Pancreas (tissue), 10 donors: ENCODE data around the gene LHFPL3. TPM values are rescaled to one million over a fixed set of nuclear protein-coding genes. Genes with fewer than 3 reads are reported as not detected.

ENCODE experiments used
- ATAC-seq, 4 donors: fragments of 200-7000 bp; cut with Tn5 transposase; one replicate each; pipeline versions ENCODE4 v1.8.0 to v1.9.1; 2020; ENCODE audit warnings: mild to moderate bottlenecking in 4 of 4, moderate library complexity in 4 of 4
- DNase-seq, 6 donors: peaks; one replicate each; pipeline ENCODE4 v3.0.0-alpha.2; 2020
- FAIRE-seq: peaks from 2 replicates; lab custom pipeline; 2012; peaks lifted over from hg19 to GRCh38; lab: Jason Lieb, UNC
- H3K27ac ChIP-seq, 4 donors: fragments of 200-600 bp; sonication (generic); 1 replicate in 3 of 4; 2 replicates in 1 of 4; pipeline versions ENCODE4 v1.5.0 to v1.8.0; 2020
- H3K27me3 ChIP-seq, 4 donors: fragments of 200-600 bp; one replicate each; pipeline ENCODE4 v1.8.0; 2021
- H3K36me3 ChIP-seq, 3 donors: fragments of 200-600 bp; sonication (generic) in 1 of 3; one replicate each; pipeline versions ENCODE4 v1.5.0 to v1.8.0; 2020 to 2021
- H3K4me1 ChIP-seq, 3 donors: fragments of 200-600 bp; one replicate each; pipeline ENCODE4 v1.8.0; 2021
- H3K4me3 ChIP-seq, 4 donors: fragments of 200-600 bp; sonication (generic) in 2 of 4; one replicate each; pipeline versions ENCODE4 v1.5.0 to v1.8.0; 2020 to 2021
- H3K9me3 ChIP-seq, 4 donors: fragments of 200-600 bp; one replicate each; pipeline ENCODE4 v1.8.0; 2021
- WGBS, 2 donors: extraction: QIAGEN DNeasy Blood & Tissue Kit; methylation state at CpG; one replicate each; pipeline ENCODE4 v1.1.7; 2013; 5-methylcytosine and 5-hydroxymethylcytosine counted together
- intact Hi-C, 3 donors: fragments of 100-400 bp; cut with DNase I; formaldehyde crosslinking; loops; one replicate each; pipeline versions ENCODE4 v1.11.1 to v1.14.2; 2022
- polyA plus RNA-seq, 2 donors: library from polyadenylated mRNA; stranded (reverse); fragments of 200-250 nt; gene quantifications; one replicate each; pipeline ENCODE4 v1.2.3, GENCODE V29; 2013
- total RNA-seq, 6 donors: library from RNA; stranded (reverse); fragmentation: NEBNext Ultra II Directional in 4 of 6; extraction: Animal tissue kit (Norgen Biotek cat#: 25700) in 4 of 6; gene quantifications; one replicate each; pipeline versions ENCODE4 v1.2.1 to v1.2.4, GENCODE V29; 2021 to 2023
- TF ChIP-seq, protein P1 (sequence below), 4 donors: fragments of 200-600 bp; sonication (generic) in 3 of 4; IDR thresholded peaks; one replicate each; pipeline versions ENCODE4 v1.5.0 to v1.8.0; 2021; ENCODE audit warnings: antibody characterized with exemption in 4 of 4
- donor health status: healthy with polysubstance abuse.
- donor health status: DM: no; HTN: no; CAD: no; lungs with moderate emphysema.
- donor health status: DM: no; HTN: no; CAD: no.
- donor health status: control.
- donor health status: control.
- donor health status: Bipolar disorder and iron deficiency.
- donor health status: DM: yes; HTN: yes; CAD: no.
- donor health status: DM: no; HTN: no; CAD: no.
- donor health status: DM: no; HTN: no; CAD: no.
- donor health status: DM: yes; HTN: yes; CAD: no.

Gene LHFPL3
- total and polyA plus RNA-seq, 8 donors, result not detected

DNA sequence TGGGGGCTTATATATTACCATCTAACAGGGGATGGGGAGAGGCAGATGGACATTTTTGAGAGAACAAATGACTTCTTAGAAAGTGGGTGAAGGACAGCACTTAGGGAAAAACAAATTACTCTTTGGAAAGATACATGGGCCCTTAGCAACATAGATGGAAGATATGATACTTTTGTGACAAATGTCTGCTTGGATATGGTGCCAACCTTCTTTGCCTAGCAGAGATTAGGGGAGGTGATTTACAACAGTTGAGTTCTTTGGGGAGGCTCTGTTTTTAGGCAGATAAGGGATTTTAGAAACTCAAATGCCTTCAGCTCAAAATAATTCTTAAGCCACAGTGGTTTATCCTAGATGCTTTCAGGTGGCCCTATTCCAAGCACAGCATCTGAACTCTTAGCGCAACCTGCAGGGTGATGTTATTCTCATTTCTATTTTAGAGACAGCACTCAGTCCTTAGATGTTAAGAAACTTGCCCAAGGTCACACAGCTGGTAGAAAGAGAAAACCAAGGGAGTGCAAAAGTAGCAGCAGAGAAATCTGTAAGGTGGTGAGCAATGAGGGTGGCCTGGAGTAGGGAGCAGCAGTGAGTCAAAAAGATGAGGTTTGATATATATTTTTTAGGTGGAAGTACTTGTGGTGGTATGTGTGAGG is 610.5 kb downstream of the LHFPL3 start:
- Histone ChIP-seq H3K27ac (peak overlapping the region in 1 of 4 donors; percentile 56), H3K27me3 (no peaks in the 10 kb centered on the region), H3K4me1 (peaks cover 0 to 10% (median 9%) of the 10 kb centered on the region in 3 donors), H3K36me3 (no peaks in the 10 kb centered on the region), H3K4me3 (no peak overlapping the region), H3K9me3 (no peaks in the 10 kb centered on the region)
- FAIRE-seq, result no peak
- TF ChIP-seq, protein P1, sequence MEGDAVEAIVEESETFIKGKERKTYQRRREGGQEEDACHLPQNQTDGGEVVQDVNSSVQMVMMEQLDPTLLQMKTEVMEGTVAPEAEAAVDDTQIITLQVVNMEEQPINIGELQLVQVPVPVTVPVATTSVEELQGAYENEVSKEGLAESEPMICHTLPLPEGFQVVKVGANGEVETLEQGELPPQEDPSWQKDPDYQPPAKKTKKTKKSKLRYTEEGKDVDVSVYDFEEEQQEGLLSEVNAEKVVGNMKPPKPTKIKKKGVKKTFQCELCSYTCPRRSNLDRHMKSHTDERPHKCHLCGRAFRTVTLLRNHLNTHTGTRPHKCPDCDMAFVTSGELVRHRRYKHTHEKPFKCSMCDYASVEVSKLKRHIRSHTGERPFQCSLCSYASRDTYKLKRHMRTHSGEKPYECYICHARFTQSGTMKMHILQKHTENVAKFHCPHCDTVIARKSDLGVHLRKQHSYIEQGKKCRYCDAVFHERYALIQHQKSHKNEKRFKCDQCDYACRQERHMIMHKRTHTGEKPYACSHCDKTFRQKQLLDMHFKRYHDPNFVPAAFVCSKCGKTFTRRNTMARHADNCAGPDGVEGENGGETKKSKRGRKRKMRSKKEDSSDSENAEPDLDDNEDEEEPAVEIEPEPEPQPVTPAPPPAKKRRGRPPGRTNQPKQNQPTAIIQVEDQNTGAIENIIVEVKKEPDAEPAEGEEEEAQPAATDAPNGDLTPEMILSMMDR (IDR thresholded peaks at IDR 0.05), result no peak
- intact Hi-C loops, result no loop called here
- ATAC-seq, result no peak
- 91 to 97% methylated on average over 1 of the region's 1 CpG for WGBS, 2 donors
- no peak for DNase-seq

DNA sequence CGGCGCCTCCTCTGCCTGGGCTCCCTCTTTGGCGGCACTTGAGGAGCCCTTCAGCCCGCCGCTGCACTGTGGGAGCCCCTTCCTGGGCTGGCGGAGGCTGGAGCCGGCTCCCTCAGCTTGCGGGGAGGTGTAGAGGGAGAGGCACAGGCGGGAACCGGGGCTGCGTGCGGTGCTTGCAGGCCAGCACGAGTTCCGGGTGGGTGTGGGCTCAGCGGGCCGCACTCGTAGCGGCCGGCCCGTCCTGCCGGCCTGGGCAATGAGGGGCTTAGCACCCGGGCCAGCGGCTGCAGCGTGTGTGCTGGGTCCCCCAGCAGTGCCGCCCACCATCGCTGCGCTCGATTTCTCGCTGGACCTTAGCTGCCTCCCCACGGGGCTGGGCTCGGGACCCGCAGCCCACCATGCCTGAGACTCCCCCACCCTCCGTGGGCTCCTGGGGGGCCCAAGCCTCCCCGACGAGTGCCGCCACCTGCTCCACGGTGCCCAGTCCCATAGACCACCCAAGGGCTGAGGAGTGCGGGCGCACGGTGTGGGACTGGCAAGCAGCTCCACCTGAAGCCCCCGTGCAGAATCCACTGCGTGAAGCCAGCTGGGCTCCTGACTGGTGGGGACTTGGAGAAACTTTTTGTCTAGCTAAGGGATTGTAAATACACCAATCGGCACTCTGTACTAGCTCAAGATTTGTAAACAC is 611.8 kb downstream of the LHFPL3 start:
- no peak for ATAC-seq
- DNase-seq, result peak in 2 of 6 donors; percentile 40 to 70
- TF ChIP-seq, protein P1 (IDR thresholded peaks at IDR 0.05), result no peak
- no peaks in the 10 kb centered on the region for H3K36me3 ChIP-seq
- H3K4me3 ChIP-seq, result no peak overlapping the region
- H3K27me3 ChIP-seq, result no peaks in the 10 kb centered on the region
- intact Hi-C loops, result no loop called here
- peaks cover 10 to 20% (median 20%) of the 10 kb centered on the region in 3 donors for H3K4me1 ChIP-seq
- peak overlapping the region; percentile 33 to 56 (median 42) for H3K27ac ChIP-seq
- H3K9me3 ChIP-seq, result no peaks in the 10 kb centered on the region
- no peak for FAIRE-seq
- WGBS, 2 donors, result 83 to 85% methylated on average over 42 to 43 of the region's 43 CpGs

DNA sequence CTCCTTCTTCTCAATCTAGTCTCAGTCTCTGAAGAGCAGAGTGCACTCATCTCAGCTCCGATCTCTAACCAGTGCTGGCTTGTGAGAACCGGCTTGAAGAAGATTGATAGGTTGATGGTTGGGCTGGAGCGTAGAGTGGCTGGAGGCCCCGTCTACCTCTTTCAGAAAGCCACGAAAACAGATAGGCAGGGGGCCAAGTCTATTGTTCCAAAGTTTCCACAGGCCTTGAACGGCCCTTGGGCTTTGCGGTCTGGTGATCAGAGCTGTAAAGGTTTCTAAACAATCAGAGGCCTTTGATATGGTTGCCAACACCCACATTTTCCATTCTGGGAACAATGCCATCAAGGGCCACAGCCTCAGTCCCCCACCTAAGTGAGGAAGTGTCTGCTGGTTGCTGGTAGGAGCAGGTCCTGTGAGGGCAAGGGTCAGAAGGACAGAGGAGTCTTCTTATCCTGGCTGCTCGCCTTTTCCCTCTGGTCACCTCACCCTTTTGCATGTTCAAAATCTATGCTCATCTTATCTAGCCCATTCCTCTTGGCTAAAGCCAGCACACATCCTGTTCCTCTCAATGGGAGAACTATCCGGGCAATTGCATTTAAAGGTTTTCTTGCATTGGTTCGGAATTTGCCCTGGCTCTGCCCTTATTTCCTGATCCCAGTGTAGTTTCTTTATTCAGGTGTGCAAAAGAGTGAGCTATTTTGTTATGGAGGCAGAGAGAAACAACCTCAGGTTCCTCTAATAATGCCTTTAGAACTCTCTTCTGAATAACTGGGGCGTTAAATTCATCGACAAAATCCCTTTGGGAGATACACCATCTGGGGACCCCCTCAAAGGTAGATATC is 615.3 kb downstream of the LHFPL3 start:
- intact Hi-C loops, result no loop called here
- TF ChIP-seq, protein P1 (IDR thresholded peaks at IDR 0.05), result no peak
- H3K36me3 ChIP-seq, result no peaks in the 10 kb centered on the region
- H3K4me1 ChIP-seq, result peaks cover 10 to 27% (median 25%) of the 10 kb centered on the region in 3 donors
- 13 to 14% methylated on average over 12 of the region's 12 CpGs for WGBS, 2 donors
- H3K4me3 ChIP-seq, result peak overlapping the region in 1 of 4 donors; percentile 5
- no peaks in the 10 kb centered on the region for H3K27me3 ChIP-seq
- ATAC-seq (peak; percentile 67 to 83 (median 77)), DNase-seq (peak; percentile 64 to 94 (median 78)), FAIRE-seq (no peak)
- H3K27ac ChIP-seq, result peak overlapping the region; percentile 72 to 96 (median 84)
- H3K9me3 ChIP-seq, result no peaks in the 10 kb centered on the region

DNA sequence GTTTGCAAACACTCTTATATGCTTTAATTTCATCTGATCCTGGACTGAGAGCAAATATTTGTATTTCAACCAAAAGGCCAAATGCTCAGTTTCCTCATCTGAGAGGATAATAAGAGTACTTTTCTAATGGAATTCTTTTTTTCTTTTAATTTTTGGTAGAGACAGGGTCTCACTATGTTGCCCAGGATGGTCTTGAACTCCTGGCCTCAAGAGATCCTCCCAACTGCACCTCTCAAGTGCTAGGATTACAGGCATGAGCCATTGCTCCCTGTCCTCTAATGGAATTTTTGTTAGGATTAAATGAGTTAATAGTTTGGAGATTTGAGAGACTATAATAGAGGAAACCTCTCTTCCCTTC is 617.2 kb downstream of the LHFPL3 start:
- intact Hi-C loops, result no loop called here
- H3K9me3 ChIP-seq, result no peaks in the 10 kb centered on the region
- H3K36me3 ChIP-seq, result no peaks in the 10 kb centered on the region
- TF ChIP-seq, protein P1 (IDR thresholded peaks at IDR 0.05), result no peak
- FAIRE-seq (no peak), ATAC-seq (no peak), DNase-seq (no peak)
- H3K27ac ChIP-seq, result peak overlapping the region; percentile 72 to 96 (median 84)
- no peak overlapping the region for H3K4me3 ChIP-seq
- peaks cover 10 to 27% (median 25%) of the 10 kb centered on the region in 3 donors for H3K4me1 ChIP-seq
- no peaks in the 10 kb centered on the region for H3K27me3 ChIP-seq
